HG03025 (cell line): Measurements from ENCODE around the gene XPA.

Experiments used
- ATAC-seq: cut with Tn5 transposase; IDR thresholded peaks from one replicate; pipeline ENCODE4 v1.9.1; 2021; ENCODE audit warnings: mild to moderate bottlenecking, moderate library complexity; ENCODE audit not compliant: unreplicated experiment, low FRiP score

The XPA gene

GRCh38 chr9:97659771-97660170 is 37.4 kb downstream of the XPA start:
- ATAC-seq: no peak

DNA sequence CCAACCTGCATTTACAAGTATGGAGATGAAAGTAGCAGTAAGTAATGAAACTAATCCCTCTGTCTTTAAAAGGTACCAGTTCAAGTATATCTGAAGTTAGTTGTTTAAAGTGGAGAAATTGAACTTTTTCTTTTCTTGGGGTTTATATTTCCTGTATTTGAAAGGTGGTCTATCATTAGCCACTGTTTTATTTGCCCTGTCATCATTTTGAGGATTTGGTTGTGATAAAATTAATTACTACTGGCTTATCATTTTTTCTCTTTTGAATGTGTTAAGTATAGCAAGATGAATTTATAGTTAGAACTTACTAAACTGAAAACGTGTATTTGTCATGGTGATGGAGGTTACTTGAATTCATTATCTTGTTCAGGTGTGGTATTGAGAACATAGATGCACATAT is 38.4 kb downstream of the XPA start:
- no peak for ATAC-seq

GRCh38 chr9:97651646-97652045 is 45.5 kb downstream of the XPA start:
- no peak for ATAC-seq

DNA sequence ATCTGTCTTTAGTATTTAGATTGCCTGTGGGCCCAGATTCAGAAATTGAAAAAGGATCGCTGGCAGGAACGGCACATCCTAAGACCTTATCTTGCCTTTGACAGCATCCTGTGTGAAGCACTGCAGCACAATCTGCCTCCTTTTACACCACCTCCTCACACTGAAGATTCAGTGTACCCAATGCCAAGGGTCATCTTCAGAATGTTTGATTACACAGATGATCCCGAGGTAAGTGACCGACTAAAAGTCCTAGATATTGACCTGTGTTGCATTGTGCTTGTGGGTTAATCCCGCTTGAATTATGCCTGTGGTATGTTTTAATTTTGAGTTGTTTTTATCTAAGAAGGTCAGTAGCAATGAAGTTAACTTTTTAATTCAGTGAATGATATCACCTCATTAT is 49.1 kb downstream of the XPA start:
- ATAC-seq: no peak

DNA sequence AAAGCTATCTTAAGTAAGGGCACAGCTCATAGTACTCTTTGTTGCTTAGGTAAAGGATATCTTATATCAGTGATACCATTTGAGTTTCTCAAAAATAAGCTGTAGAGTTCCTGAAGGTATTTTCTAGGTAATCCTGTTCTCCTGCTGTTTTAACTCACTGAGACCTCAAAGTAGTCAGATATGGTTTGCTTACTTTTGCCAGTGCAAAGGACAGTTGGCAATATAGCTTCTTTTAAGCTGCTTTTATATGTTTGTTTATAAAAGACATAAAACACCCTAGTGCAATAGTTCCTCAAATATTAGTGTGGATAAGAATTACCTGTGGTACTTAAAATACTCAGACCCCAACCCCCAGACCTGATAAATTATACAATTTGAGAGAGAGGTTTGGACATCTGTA is 51.4 kb downstream of the XPA start:
- no peak for ATAC-seq

DNA sequence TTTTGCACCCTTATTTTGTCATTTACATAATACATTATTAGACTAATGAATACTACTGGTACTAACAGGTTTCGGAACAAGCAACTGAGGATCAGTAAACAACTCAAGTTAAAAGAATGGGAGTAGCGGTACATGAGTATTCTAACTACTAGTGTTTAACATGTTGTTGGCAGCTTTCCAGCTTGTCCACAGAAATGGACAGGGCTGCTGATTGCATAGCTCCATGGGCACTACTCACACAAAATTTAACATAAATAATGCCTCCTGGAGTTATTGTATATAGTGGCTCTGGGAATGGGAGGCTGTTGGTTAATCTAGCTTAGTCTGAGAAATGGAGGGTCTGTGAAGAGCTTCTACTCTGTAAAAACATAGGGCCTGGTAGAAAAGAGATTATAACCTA is 56.8 kb downstream of the XPA start:
- ATAC-seq: no peak

DNA sequence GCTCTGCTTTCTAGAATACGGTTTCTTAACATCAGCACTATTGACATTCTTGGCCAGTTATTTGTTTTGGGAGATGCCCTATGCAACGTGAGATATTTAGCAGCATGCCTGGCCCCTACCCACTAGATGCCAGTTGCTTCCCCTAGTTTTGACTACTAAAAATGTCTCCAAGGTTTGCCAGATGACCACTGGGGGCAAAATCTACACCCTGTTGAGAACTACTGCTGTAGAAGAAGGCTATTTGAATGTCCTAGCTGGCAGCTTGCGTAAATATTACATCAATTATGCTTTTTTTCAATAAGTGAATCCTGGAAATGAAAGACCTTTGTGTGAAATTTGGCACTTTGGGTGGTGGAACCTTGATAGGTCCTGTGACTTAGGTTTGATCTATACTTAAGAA is 58.5 kb downstream of the XPA start:
- ATAC-seq: no peak

DNA sequence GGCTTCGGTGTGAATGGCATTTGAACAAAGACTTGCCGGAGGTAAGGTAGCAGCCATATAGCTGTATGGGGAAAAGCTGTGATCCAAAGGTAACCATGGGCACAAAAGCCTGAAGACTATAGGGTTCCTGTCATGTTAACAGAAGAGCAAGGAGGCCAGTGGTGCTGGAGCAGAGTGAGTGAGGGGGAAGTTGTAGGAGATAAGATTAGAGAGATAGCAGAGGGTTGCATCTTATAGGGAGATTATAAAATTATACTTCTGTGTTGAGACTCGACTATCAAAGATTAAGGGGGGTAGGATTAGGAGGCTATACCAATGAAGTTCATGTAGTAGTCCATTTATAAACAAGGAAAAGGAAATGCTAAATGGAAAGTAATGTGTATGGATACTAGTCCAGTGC is 60.2 kb downstream of the XPA start:
- no peak for ATAC-seq

GRCh38 chr9:97635026-97635425 is 62.1 kb downstream of the XPA start:
- no peak for ATAC-seq

- peak; percentile 2 for ATAC-seq
Observed at GRCh38 chr9:97633859-97634490, 63.2 kb downstream of the XPA start.

GRCh38 chr9:97632985-97633858 is 63.9 kb downstream of the XPA start, which contains the start of the genes NCBP1 and TSTD2:
Gene NCBP1 (plus strand): TSS chr9:97633821. CDS start chr9:97633882, 61 bp downstream.
Gene TSTD2 (minus strand): TSS chr9:97633368. CDS start chr9:97627562, 5,806 bp downstream.
- ATAC-seq: peak; percentile 82

- peak; percentile 8 for ATAC-seq
Observed at GRCh38 chr9:97632248-97632984, 64.7 kb downstream of the XPA start.

GRCh38 chr9:97630591-97630990 is 66.5 kb downstream of the XPA start:
- no peak for ATAC-seq

- no peak for ATAC-seq
Observed at GRCh38 chr9:97629156-97629555, 68.0 kb downstream of the XPA start.

DNA sequence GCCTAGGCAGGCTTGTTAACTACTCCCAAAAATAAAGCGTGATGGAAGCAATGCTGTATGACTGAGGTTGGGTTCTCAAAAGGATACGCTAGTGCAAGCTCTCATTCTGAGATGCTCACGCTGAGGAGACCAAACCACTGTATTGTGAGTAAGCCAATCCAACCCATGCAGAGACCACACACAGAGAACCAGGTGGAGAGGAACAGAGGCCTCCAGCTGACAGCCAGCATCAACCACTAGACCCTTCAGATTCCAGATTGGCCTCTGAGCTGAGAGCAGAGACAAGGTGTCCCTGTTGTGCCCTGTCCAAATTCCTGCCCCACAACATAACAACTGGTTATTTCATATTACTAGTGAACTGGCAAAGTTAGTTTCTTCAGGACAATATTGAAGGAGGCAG is 68.5 kb downstream of the XPA start:
- no peak for ATAC-seq

GRCh38 chr9:97627624-97628023 is 69.5 kb downstream of the XPA start:
- ATAC-seq: no peak

DNA sequence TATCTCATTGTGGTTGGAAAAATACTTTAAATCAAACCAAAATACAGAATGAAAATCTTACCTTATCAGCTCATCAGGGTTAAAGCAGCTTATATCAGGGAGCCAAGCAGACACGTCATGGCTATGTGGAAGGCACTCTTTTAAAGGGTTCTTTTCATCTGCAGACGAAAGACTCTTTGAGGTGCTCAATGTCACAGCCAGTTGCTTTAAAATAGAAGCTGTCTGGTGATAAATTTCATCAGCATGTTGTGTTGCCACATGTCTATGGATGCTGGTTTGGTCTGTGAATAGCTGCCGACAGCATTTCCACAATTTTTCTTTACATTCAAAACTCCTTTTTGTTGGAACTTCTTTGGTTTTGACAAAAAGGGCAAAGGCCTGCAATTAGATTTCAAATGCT is 71.5 kb downstream of the XPA start:
- ATAC-seq: no peak
